Loucy (cell line): Measurements from ENCODE around the gene MAP3K13.

Source experiments
- H2AFZ ChIP-seq: fragments of 200-600 bp; sonication (generic); 2 replicates; pipeline ENCODE4 v1.6.0; 2016; ENCODE audit warnings: antibody characterized with exemption, mild to moderate bottlenecking, low read length, moderate library complexity
- H3F3A ChIP-seq: fragments of 200-600 bp; 2 replicates; pipeline ENCODE4 v1.6.0; 2016; ENCODE audit warnings: antibody characterized with exemption, low read depth, mild to moderate bottlenecking
- H3K27me3 ChIP-seq: fragments of 200-600 bp; sonication (generic); 2 replicates; pipeline ENCODE4 v1.6.1; 2014; ENCODE audit warnings: low read length, mild to moderate bottlenecking; ENCODE audit not compliant: insufficient read depth, poor library complexity, severe bottlenecking
- H3K36me3 ChIP-seq: fragments of 200-600 bp; sonication (generic); 2 replicates; pipeline ENCODE4 v1.6.1; 2016; ENCODE audit warnings: low read length; ENCODE audit not compliant: insufficient read depth
- H3K4me1 ChIP-seq: fragments of 200-600 bp; sonication (generic); 2 replicates; pipeline ENCODE4 v1.5.1; 2014; ENCODE audit warnings: low read length, mild to moderate bottlenecking; ENCODE audit not compliant: insufficient read depth, poor library complexity, severe bottlenecking
- H3K4me2 ChIP-seq: fragments of 200-600 bp; sonication (generic); 2 replicates; pipeline ENCODE4 v1.6.0; 2014; ENCODE audit warnings: antibody characterized with exemption, low read length, low read depth, mild to moderate bottlenecking; ENCODE audit not compliant: poor library complexity, severe bottlenecking
- H3K4me3 ChIP-seq: fragments of 200-600 bp; sonication (generic); 2 replicates; pipeline ENCODE4 v1.5.1; 2014; ENCODE audit warnings: low read length, mild to moderate bottlenecking, mixed read lengths; ENCODE audit not compliant: poor library complexity, severe bottlenecking
- H3K79me2 ChIP-seq: fragments of 200-600 bp; sonication (generic); 2 replicates; pipeline ENCODE4 v1.6.1; 2014; ENCODE audit warnings: low read length; ENCODE audit not compliant: insufficient read depth
- H3K9ac ChIP-seq: fragments of 200-600 bp; sonication (generic); 2 replicates; pipeline ENCODE4 v1.6.0; 2014; ENCODE audit warnings: mild to moderate bottlenecking, low read depth, low read length, moderate library complexity; ENCODE audit not compliant: poor library complexity, severe bottlenecking
- H3K9me2 ChIP-seq: fragments of 200-600 bp; sonication (generic); replicated peaks from 2 replicates; pipeline ENCODE4 v1.6.1; 2016; ENCODE audit warnings: low read depth, low read length, mixed read lengths
- H3K9me3 ChIP-seq: fragments of 200-600 bp; sonication (generic); 2 replicates; pipeline ENCODE4 v1.6.1; 2014; ENCODE audit warnings: mild to moderate bottlenecking, antibody characterized with exemption, low read length, low read depth; ENCODE audit not compliant: insufficient read depth
- H4K20me1 ChIP-seq: fragments of 200-600 bp; sonication (generic); 2 replicates; pipeline ENCODE4 v1.6.0; 2014; ENCODE audit warnings: antibody characterized with exemption, low read length, mild to moderate bottlenecking; ENCODE audit not compliant: insufficient read depth, poor library complexity, severe bottlenecking
- EZH2phosphoT487 ChIP-seq: fragments of 200-600 bp; IDR thresholded peaks from 2 replicates; pipeline ENCODE4 v1.6.1; 2018; ENCODE audit warnings: antibody characterized with exemption, mild to moderate bottlenecking, moderate library complexity, borderline replicate concordance
- TF ChIP-seq, protein P1 (sequence below): fragments of 200-600 bp; sonication (generic); conservative IDR thresholded peaks from 2 replicates; pipeline ENCODE4 v1.5.1; 2014; ENCODE audit warnings: mild to moderate bottlenecking, antibody characterized with exemption, low read length

The MAP3K13 gene

GRCh38 chr3:185405664-185406063 lies 42.7 kb downstream of the MAP3K13 start:
- H3K4me3 ChIP-seq, result no peak overlapping the region
- no peak overlapping the region for H3K4me2 ChIP-seq
- no peaks in the 10 kb centered on the region for H4K20me1 ChIP-seq
- H3F3A ChIP-seq, result no peaks in the 10 kb centered on the region
- no peaks in the 10 kb centered on the region for H3K9me3 ChIP-seq
- no peaks in the 10 kb centered on the region for H3K79me2 ChIP-seq
- no peak overlapping the region for H3K9ac ChIP-seq
- TF ChIP-seq, protein P1, sequence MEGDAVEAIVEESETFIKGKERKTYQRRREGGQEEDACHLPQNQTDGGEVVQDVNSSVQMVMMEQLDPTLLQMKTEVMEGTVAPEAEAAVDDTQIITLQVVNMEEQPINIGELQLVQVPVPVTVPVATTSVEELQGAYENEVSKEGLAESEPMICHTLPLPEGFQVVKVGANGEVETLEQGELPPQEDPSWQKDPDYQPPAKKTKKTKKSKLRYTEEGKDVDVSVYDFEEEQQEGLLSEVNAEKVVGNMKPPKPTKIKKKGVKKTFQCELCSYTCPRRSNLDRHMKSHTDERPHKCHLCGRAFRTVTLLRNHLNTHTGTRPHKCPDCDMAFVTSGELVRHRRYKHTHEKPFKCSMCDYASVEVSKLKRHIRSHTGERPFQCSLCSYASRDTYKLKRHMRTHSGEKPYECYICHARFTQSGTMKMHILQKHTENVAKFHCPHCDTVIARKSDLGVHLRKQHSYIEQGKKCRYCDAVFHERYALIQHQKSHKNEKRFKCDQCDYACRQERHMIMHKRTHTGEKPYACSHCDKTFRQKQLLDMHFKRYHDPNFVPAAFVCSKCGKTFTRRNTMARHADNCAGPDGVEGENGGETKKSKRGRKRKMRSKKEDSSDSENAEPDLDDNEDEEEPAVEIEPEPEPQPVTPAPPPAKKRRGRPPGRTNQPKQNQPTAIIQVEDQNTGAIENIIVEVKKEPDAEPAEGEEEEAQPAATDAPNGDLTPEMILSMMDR, result no peak
- no peak for TF ChIP-seq EZH2phosphoT487
- no peaks in the 10 kb centered on the region for H3K27me3 ChIP-seq
- H3K9me2 ChIP-seq, result no peaks in the 10 kb centered on the region
- no peaks in the 10 kb centered on the region for H3K36me3 ChIP-seq
- H3K4me1 ChIP-seq, result no peaks in the 10 kb centered on the region
- H2AFZ ChIP-seq, result no peak overlapping the region

DNA sequence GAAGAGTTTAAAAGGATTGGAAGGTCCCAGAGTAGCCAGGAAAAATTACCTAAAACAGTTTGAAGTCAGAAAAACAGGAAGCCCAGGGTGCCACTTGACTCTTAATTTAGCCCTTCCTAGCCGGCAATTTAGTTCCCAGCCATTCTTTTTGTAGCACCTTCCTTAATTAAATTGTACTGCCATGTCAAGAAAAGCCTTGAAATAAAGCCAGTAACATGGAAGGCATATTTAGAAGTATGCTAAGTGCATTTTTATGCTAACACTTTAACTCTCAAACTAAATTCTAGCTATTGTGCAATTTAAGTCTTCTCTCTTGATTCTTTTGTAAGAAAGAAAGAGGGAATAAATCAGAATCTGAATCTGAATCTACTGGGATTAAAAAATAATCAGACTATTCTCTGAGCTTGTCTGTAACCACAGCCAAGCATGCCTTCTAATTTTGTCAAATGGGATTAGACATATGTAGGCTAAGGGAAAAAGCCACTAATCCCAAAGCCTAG lies 43.2 kb downstream of the MAP3K13 start:
- Histone ChIP-seq H3K27me3 (no peaks in the 10 kb centered on the region), H3K4me1 (no peaks in the 10 kb centered on the region), H3K79me2 (no peaks in the 10 kb centered on the region), H2AFZ (no peak overlapping the region), H3K9me3 (no peaks in the 10 kb centered on the region), H3K36me3 (no peaks in the 10 kb centered on the region), H4K20me1 (no peaks in the 10 kb centered on the region), H3K9ac (no peak overlapping the region), H3K4me3 (no peak overlapping the region), H3K9me2 (no peaks in the 10 kb centered on the region), H3K4me2 (no peak overlapping the region), H3F3A (no peaks in the 10 kb centered on the region)
- TF ChIP-seq, protein P1, result no peak
- TF ChIP-seq EZH2phosphoT487, result no peak

DNA sequence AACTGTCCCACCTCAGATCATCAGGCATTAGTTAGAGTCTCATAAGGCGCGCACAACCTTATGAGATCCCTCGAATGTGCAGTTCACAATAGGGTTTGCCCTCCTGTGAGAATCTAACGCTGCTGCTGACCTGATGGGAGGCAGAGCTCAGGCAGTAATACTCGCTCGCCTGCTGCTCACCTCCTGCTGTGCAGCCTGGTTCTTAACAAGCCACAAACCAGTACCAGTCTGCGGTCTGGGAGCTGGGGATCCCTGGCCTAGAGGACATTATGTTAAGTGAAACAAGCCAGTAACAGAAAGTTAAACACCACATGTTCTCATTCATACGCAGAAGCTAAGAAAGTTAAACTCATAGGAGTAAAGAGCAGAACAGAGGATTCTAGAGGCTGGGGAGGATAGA lies 47.0 kb downstream of the MAP3K13 start:
- Histone ChIP-seq H3K9ac (no peak overlapping the region), H3K4me3 (no peak overlapping the region), H3K27me3 (no peaks in the 10 kb centered on the region), H3F3A (no peaks in the 10 kb centered on the region), H4K20me1 (no peaks in the 10 kb centered on the region), H3K36me3 (no peaks in the 10 kb centered on the region), H3K9me2 (no peaks in the 10 kb centered on the region), H2AFZ (no peak overlapping the region), H3K4me1 (no peaks in the 10 kb centered on the region), H3K9me3 (no peaks in the 10 kb centered on the region), H3K4me2 (no peak overlapping the region), H3K79me2 (no peaks in the 10 kb centered on the region)
- TF ChIP-seq EZH2phosphoT487, result no peak

DNA sequence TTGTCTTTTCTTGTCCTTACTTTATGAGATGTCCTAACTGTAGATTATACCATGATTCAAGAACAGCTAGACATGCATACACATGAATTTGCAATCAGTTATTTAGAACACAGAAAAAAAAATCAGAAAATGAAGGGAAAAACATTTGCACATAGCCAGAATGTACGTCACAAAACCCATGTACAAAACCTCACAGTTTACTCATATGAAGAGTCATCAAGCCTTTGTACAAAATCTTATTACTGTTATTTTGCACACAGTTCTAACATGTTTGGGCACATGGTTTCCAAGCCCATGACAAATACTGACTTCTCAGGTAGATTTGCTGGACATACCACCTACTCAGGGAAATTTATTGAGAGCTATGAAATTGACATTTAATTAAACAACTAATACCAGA lies 48.2 kb downstream of the MAP3K13 start:
- H3K27me3 ChIP-seq, result no peaks in the 10 kb centered on the region
- H4K20me1 ChIP-seq, result no peaks in the 10 kb centered on the region
- H2AFZ ChIP-seq, result no peak overlapping the region
- no peak overlapping the region for H3K4me3 ChIP-seq
- no peaks in the 10 kb centered on the region for H3K9me3 ChIP-seq
- H3K4me1 ChIP-seq, result no peaks in the 10 kb centered on the region
- H3K4me2 ChIP-seq, result no peak overlapping the region
- TF ChIP-seq, protein P1, result no peak
- no peak for TF ChIP-seq EZH2phosphoT487
- no peaks in the 10 kb centered on the region for H3K36me3 ChIP-seq
- no peaks in the 10 kb centered on the region for H3K9me2 ChIP-seq
- H3K9ac ChIP-seq, result no peak overlapping the region
- no peaks in the 10 kb centered on the region for H3F3A ChIP-seq
- H3K79me2 ChIP-seq, result no peaks in the 10 kb centered on the region
